Measurements from ENCODE around the gene ITPRIPL1.

The ITPRIPL1 gene

DNA sequence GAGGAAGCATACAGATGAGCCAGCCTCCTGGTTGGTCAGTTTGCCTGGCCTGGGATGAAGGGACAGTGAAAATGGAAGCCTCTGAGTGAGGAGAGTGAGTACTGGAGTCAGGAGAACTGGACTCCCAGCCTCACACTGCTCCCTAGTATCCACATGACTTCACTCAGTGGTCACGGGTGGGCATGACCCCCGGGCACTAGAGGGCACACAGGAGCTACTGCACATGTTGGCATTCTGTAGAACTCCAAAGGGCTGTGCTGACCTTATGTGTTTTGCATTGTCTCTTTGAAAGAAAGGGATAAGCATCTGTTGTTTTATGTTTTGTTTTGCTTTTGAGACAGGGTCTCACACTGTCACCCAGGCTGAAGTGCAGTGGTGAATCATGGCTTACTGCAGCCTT, 34.2 kb downstream of the ITPRIPL1 start:
- no peak for DNase-seq (ENCODE audit: low read depth in 2 of 2)

GRCh38 chr2:96359866-96360265, 34.7 kb downstream of the ITPRIPL1 start:
- no peak for DNase-seq (ENCODE audit: low read depth in 2 of 2)

GRCh38 chr2:96361751-96362150, 36.6 kb downstream of the ITPRIPL1 start:
- DNase-seq (ENCODE audit: low read depth in 2 of 2), result no peak

GRCh38 chr2:96369186-96369585, 44.1 kb downstream of the ITPRIPL1 start:
- no peak for DNase-seq (ENCODE audit: low read depth in 2 of 2)

- no peak for DNase-seq (ENCODE audit: low read depth in 2 of 2)
These were observed 49.3 kb downstream of the ITPRIPL1 start for GRCh38 chr2:96374211-96374951.

All from stimulated activated CD8-positive, alpha-beta memory T cell treated with anti-CD3 and anti-CD28 coated beads, Interleukin-2, amount 100 ng/mL, for 48 hours (primary cell).